D341Med (cell line): ENCODE results near the gene APOL3.
"Not testable (repeated sequence)": the region's sequence is repeated elsewhere in the genome, so short reads cannot be mapped to it uniquely, and the experiment has no call there.

Experiments used
- DNase-seq: peaks from one replicate; pipeline ENCODE4 v3.0.0; 2012; ENCODE audit warnings: low spot score

Gene APOL3

GRCh38 chr22:36160499-36160942 is at the start of gene APOL3:
Gene APOL3, minus strand, starts transcription at chr22:36160755. Its CDS starts 11,700 bp downstream, at chr22:36149055.
- DNase-seq: no peak

GRCh38 chr22:36210224-36210623 is 49.7 kb upstream of the APOL3 start:
- no peak for DNase-seq

- not testable (repeated sequence) for DNase-seq
These were observed 48.9 kb upstream of the APOL3 start for GRCh38 chr22:36209488-36209908.

GRCh38 chr22:36208914-36209313 is 48.4 kb upstream of the APOL3 start:
- no peak for DNase-seq

- DNase-seq: no peak
These were observed 47.7 kb upstream of the APOL3 start for GRCh38 chr22:36208162-36208765.

GRCh38 chr22:36206255-36206654 is 45.7 kb upstream of the APOL3 start:
- no peak for DNase-seq

GRCh38 chr22:36205573-36205972 is 45.0 kb upstream of the APOL3 start:
- not testable (repeated sequence) for DNase-seq

GRCh38 chr22:36204632-36205015 is 44.1 kb upstream of the APOL3 start:
- DNase-seq: no peak

GRCh38 chr22:36204001-36204631 is 43.6 kb upstream of the APOL3 start:
- DNase-seq: no peak

- DNase-seq: not testable (repeated sequence)
These were observed 42.9 kb upstream of the APOL3 start for GRCh38 chr22:36203441-36203840.

- DNase-seq: not testable (repeated sequence)
These were observed 42.4 kb upstream of the APOL3 start for GRCh38 chr22:36202906-36203305.

GRCh38 chr22:36201630-36202319 is 41.2 kb upstream of the APOL3 start, which contains the start of gene APOL4:
Gene APOL4, minus strand, starts transcription at chr22:36201809. Its CDS starts 75 bp downstream, at chr22:36201734.
- DNase-seq: no peak

- DNase-seq: not testable (repeated sequence)
These were observed 40.5 kb upstream of the APOL3 start for GRCh38 chr22:36201025-36201424.

- DNase-seq: no peak
These were observed 38.5 kb upstream of the APOL3 start for GRCh38 chr22:36199001-36199551.

GRCh38 chr22:36198536-36198935 is 38.0 kb upstream of the APOL3 start:
- DNase-seq: no peak

- DNase-seq: no peak
These were observed 37.1 kb upstream of the APOL3 start for GRCh38 chr22:36197514-36198146.

GRCh38 chr22:36197065-36197440 is 36.5 kb upstream of the APOL3 start:
- DNase-seq: no peak

GRCh38 chr22:36196254-36197064 is 35.9 kb upstream of the APOL3 start:
- DNase-seq: no peak

- DNase-seq: peak; percentile 62
These were observed 34.4 kb upstream of the APOL3 start for GRCh38 chr22:36194971-36195370.

GRCh38 chr22:36194385-36194784 is 33.8 kb upstream of the APOL3 start:
- no peak for DNase-seq

- no peak for DNase-seq
These were observed 33.0 kb upstream of the APOL3 start for GRCh38 chr22:36193577-36193976.
